ENCODE results near the gene PKP2. TPM values are rescaled to one million over a fixed set of nuclear protein-coding genes. Genes with fewer than 3 reads are reported as not detected.

Gene PKP2
- total RNA-seq, 2 experiments from 2014 or later: not detected

GRCh38 chr12:32903763-32904162 lies 7.2 kb upstream of the PKP2 start:
- Histone ChIP-seq H3K9me2 (ENCODE audit: insufficient read depth, low read length) (no peaks in the 10 kb centered on the region), H2AFZ (ENCODE audit: low read length) (no peak overlapping the region), H3K4me1 (ENCODE audit: insufficient read depth, low read length, poor library complexity, severe bottlenecking) (no peaks in the 10 kb centered on the region), H3K27ac (ENCODE audit: low read depth, low read length, poor library complexity, severe bottlenecking) (no peak overlapping the region), H4K20me1 (ENCODE audit: insufficient read depth, low read length) (no peaks in the 10 kb centered on the region), H3K36me3 (ENCODE audit: insufficient read depth, low read length) (no peaks in the 10 kb centered on the region), H3K4me2 (ENCODE audit: low read length) (no peak overlapping the region), H3K79me2 (ENCODE audit: insufficient read depth, low read depth, low read length) (no peaks in the 10 kb centered on the region), H3K9me3 (ENCODE audit: low read length) (no peaks in the 10 kb centered on the region), H3K4me3 (ENCODE audit: low read depth, low read length, poor library complexity, severe bottlenecking) (no peak overlapping the region)
- ChIA-PET CTCF (ENCODE audit: unreplicated experiment) (no interaction called here), POLR2A (no interaction called here)
- intact Hi-C loops (cut with micrococcal nuclease; ENCODE audit: unreplicated experiment): no loop called here
- no peak for DNase-seq (ENCODE audit: low spot score)
- no TSS peak for BruUV-seq (replicated peaks)
- TF ChIP-seq EZH2phosphoT487 (IDR thresholded peaks at IDR 0.05; ENCODE audit: borderline replicate concordance, low read depth, low read length) (no peak), CTCF (conservative IDR thresholded peaks at IDR 0.05; ENCODE audit: low read length) (no peak)

- Histone ChIP-seq H4K20me1 (ENCODE audit: insufficient read depth, low read length) (no peaks in the 10 kb centered on the region), H3K4me3 (ENCODE audit: low read depth, low read length, poor library complexity, severe bottlenecking) (no peak overlapping the region), H3K9me3 (ENCODE audit: low read length) (no peaks in the 10 kb centered on the region), H2AFZ (ENCODE audit: low read length) (no peak overlapping the region), H3K4me1 (ENCODE audit: insufficient read depth, low read length, poor library complexity, severe bottlenecking) (no peaks in the 10 kb centered on the region), H3K27ac (ENCODE audit: low read depth, low read length, poor library complexity, severe bottlenecking) (no peak overlapping the region), H3K36me3 (ENCODE audit: insufficient read depth, low read length) (no peaks in the 10 kb centered on the region), H3K4me2 (ENCODE audit: low read length) (no peak overlapping the region), H3K79me2 (ENCODE audit: insufficient read depth, low read depth, low read length) (no peaks in the 10 kb centered on the region), H3K9me2 (ENCODE audit: insufficient read depth, low read length) (no peaks in the 10 kb centered on the region)
- intact Hi-C loops (cut with micrococcal nuclease; ENCODE audit: unreplicated experiment): no loop called here
- no TSS peak for BruUV-seq (replicated peaks)
- ChIA-PET POLR2A (no interaction called here), CTCF (ENCODE audit: unreplicated experiment) (no interaction called here)
- no peak for DNase-seq (ENCODE audit: low spot score)
- TF ChIP-seq CTCF (conservative IDR thresholded peaks at IDR 0.05; ENCODE audit: low read length) (no peak), EZH2phosphoT487 (IDR thresholded peaks at IDR 0.05; ENCODE audit: borderline replicate concordance, low read depth, low read length) (no peak)
Measured at GRCh38 chr12:32903318-32903717, 6.7 kb upstream of the PKP2 start.

- BruUV-seq (replicated peaks): no TSS peak
- Histone ChIP-seq H2AFZ (ENCODE audit: low read length) (no peak overlapping the region), H3K9me2 (ENCODE audit: insufficient read depth, low read length) (no peaks in the 10 kb centered on the region), H3K27ac (ENCODE audit: low read depth, low read length, poor library complexity, severe bottlenecking) (no peak overlapping the region), H3K9me3 (ENCODE audit: low read length) (no peaks in the 10 kb centered on the region), H3K4me3 (ENCODE audit: low read depth, low read length, poor library complexity, severe bottlenecking) (no peak overlapping the region), H3K4me2 (ENCODE audit: low read length) (no peak overlapping the region), H3K79me2 (ENCODE audit: insufficient read depth, low read depth, low read length) (no peaks in the 10 kb centered on the region), H4K20me1 (ENCODE audit: insufficient read depth, low read length) (no peaks in the 10 kb centered on the region), H3K4me1 (ENCODE audit: insufficient read depth, low read length, poor library complexity, severe bottlenecking) (no peaks in the 10 kb centered on the region), H3K36me3 (ENCODE audit: insufficient read depth, low read length) (no peaks in the 10 kb centered on the region)
- intact Hi-C loops (cut with micrococcal nuclease; ENCODE audit: unreplicated experiment): no loop called here
- TF ChIP-seq EZH2phosphoT487 (IDR thresholded peaks at IDR 0.05; ENCODE audit: borderline replicate concordance, low read depth, low read length): no peak
- TF ChIP-seq CTCF (conservative IDR thresholded peaks at IDR 0.05; ENCODE audit: low read length): no peak
- POLR2A ChIA-PET: no interaction called here
- CTCF ChIA-PET (ENCODE audit: unreplicated experiment): no interaction called here
- DNase-seq (ENCODE audit: low spot score): no peak
Measured at GRCh38 chr12:32902287-32902997, 5.9 kb upstream of the PKP2 start.

Data from OCI-LY7 (cell line).